Measurements from ENCODE around the gene SDHB.

DNA sequence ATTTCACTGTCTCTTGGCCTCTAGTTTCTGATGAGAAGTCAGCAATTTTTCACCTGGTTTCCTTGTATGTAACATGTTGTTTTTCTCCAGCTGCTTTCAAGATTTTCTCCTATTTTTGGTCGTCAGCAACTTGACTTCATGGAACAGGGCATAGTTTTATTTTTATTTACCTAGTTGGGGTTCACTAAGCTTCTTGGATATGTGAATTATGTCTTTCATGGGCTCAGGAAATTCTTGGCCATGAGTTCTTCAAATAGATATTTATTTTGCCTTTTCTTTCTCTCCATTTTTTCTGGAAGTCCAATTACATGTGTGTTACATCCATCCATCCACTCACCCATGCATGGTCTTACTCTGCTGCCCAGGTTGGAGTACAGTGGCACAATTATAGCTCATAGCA is 13.7 kb downstream of the SDHB start:
- TF ChIP-seq EZH2 (IDR thresholded peaks at IDR 0.05) (no peak), POLR2AphosphoS5 (IDR thresholded peaks at IDR 0.05; ENCODE audit: borderline replicate concordance, low read depth, low read length) (no peak)

Data from SK-N-MC (cell line).